WERI-Rb-1 (cell line): ENCODE measurements around the gene TBL1X.
"Not testable (repeated sequence)": the region's sequence is repeated elsewhere in the genome, so short reads cannot be mapped to it uniquely, and the experiment has no call there.

Source experiments
- DNase-seq: peaks from one replicate; pipeline ENCODE4 v3.0.0-alpha.2; 2020
- H3K27ac ChIP-seq: fragments of 250-450 bp; sonication (Bioruptor Pico); 2 replicates; pipeline ENCODE4 v1.5.1; 2020; ENCODE audit warnings: mild to moderate bottlenecking, moderate library complexity
- H3K27me3 ChIP-seq: fragments of 250-450 bp; sonication (Bioruptor Pico); 2 replicates; pipeline ENCODE4 v1.5.1; 2021; ENCODE audit warnings: mild to moderate bottlenecking, low read depth, moderate library complexity; ENCODE audit not compliant: insufficient read depth, severe bottlenecking
- H3K36me3 ChIP-seq: fragments of 250-450 bp; sonication (Bioruptor Pico); 2 replicates; pipeline ENCODE4 v1.5.1; 2020; ENCODE audit warnings: mild to moderate bottlenecking, moderate library complexity
- H3K4me3 ChIP-seq: 2 replicates; pipeline ENCODE4 v1.5.1; 2011; ENCODE audit warnings: low read depth, mild to moderate bottlenecking, control low read depth, low read length
- H3K9me3 ChIP-seq: fragments of 250-450 bp; sonication (Bioruptor Pico); 2 replicates; pipeline ENCODE4 v1.5.1; 2021; ENCODE audit warnings: mild to moderate bottlenecking, moderate library complexity; ENCODE audit not compliant: severe bottlenecking
- CTCF ChIP-seq: IDR thresholded peaks from 2 replicates; pipeline ENCODE4 v1.5.1; 2011; ENCODE audit warnings: low read depth, mild to moderate bottlenecking, control low read depth, inconsistent platforms, low read length

The TBL1X gene

GRCh38 chrX:9758021-9758638, 293.3 kb downstream of the TBL1X start:
- H3K27ac ChIP-seq: no peak overlapping the region
- H3K9me3 ChIP-seq: peaks cover 3% of the 10 kb centered on the region
- no peaks in the 10 kb centered on the region for H3K36me3 ChIP-seq
- no peak overlapping the region for H3K4me3 ChIP-seq
- no peak for DNase-seq
- peaks cover 6% of the 10 kb centered on the region for H3K27me3 ChIP-seq
- TF ChIP-seq CTCF: no peak

GRCh38 chrX:9759337-9759736, 294.5 kb downstream of the TBL1X start:
- DNase-seq: no peak
- H3K27ac ChIP-seq: no peak overlapping the region
- peaks cover 3% of the 10 kb centered on the region for H3K9me3 ChIP-seq
- no peak overlapping the region for H3K4me3 ChIP-seq
- TF ChIP-seq CTCF: no peak
- peaks cover 6% of the 10 kb centered on the region for H3K27me3 ChIP-seq
- no peaks in the 10 kb centered on the region for H3K36me3 ChIP-seq

GRCh38 chrX:9765072-9765736, 300.3 kb downstream of the TBL1X start:
- Histone ChIP-seq H3K9me3 (no peaks in the 10 kb centered on the region), H3K27me3 (peaks cover 6% of the 10 kb centered on the region), H3K36me3 (no peaks in the 10 kb centered on the region), H3K4me3 (no peak overlapping the region), H3K27ac (no peak overlapping the region)
- DNase-seq: no peak
- TF ChIP-seq CTCF: no peak

- Histone ChIP-seq H3K36me3 (no peaks in the 10 kb centered on the region), H3K4me3 (no peak within 1 kb of the TSS), H3K27me3 (peaks cover 8% of the 10 kb centered on the region), H3K9me3 (no peaks in the 10 kb centered on the region), H3K27ac (no peak within 1 kb of the TSS)
- DNase-seq: no peak
- no peak for TF ChIP-seq CTCF
These were observed 300.9 kb downstream of the TBL1X start, which contains the start of gene GPR143 for GRCh38 chrX:9765737-9766097. Gene GPR143 (minus strand): TSS chrX:9765847. CDS start chrX:9765817, 30 bp downstream.

GRCh38 chrX:9767375-9767774, 302.5 kb downstream of the TBL1X start:
- no peak for TF ChIP-seq CTCF
- Histone ChIP-seq H3K27ac (no peak overlapping the region), H3K27me3 (peaks cover 12% of the 10 kb centered on the region), H3K9me3 (no peaks in the 10 kb centered on the region), H3K36me3 (no peaks in the 10 kb centered on the region), H3K4me3 (no peak overlapping the region)
- DNase-seq: no peak

GRCh38 chrX:9768321-9768839, 303.5 kb downstream of the TBL1X start:
- not testable (repeated sequence) for DNase-seq, H3K27ac ChIP-seq, H3K4me3 ChIP-seq

More at GRCh38 chrX:9768321-9768839, 303.5 kb downstream of the TBL1X start:
- H3K9me3 ChIP-seq, H3K36me3 ChIP-seq: not testable (repeated sequence)
- H3K27me3 ChIP-seq: peaks cover 12% of the 10 kb centered on the region
